ENCODE results near the gene ZNF227. TPM values are rescaled to one million over a fixed set of nuclear protein-coding genes. Genes with fewer than 3 reads are reported as not detected.
"Not testable (repeated sequence)": the region's sequence is repeated elsewhere in the genome, so short reads cannot be mapped to it uniquely, and the experiment has no call there.

Gene ZNF227
- total and polyA plus RNA-seq, 12 donors: 4.7 to 33.2 (median 18.4) TPM

GRCh38 chr19:44202470-44202869, 9.9 kb upstream of the ZNF227 start:
- 56 to 76% (median 68%) methylated on average over 1 of the region's 1 CpG for WGBS, 4 donors
- H3K36me3 ChIP-seq (replicated peaks in 1 of 2): no peaks in the 10 kb centered on the region
- no peak for TF ChIP-seq CTCF (IDR thresholded peaks at IDR 0.05)
- no peak for TF ChIP-seq POLR2A (IDR thresholded peaks at IDR 0.05)

GRCh38 chr19:44202974-44203373, 9.4 kb upstream of the ZNF227 start:
- no peak for TF ChIP-seq POLR2A (IDR thresholded peaks at IDR 0.05)
- Histone ChIP-seq H3K4me1 (replicated peaks in 1 of 2) (peaks cover 0 to 3% of the 10 kb centered on the region in 2 donors), H3K27me3 (no peaks in the 10 kb centered on the region), H3K9me3 (replicated peaks in 1 of 3) (no peaks in the 10 kb centered on the region), H3K27ac (no peak overlapping the region), H3K4me3 (no peak overlapping the region), H3K36me3 (replicated peaks in 1 of 2) (no peaks in the 10 kb centered on the region)
- DNase-seq: no peak
- intact Hi-C loops (cut with DNase I): no loop called here
- 50 to 83% (median 77%) methylated on average over 1 to 2 of the region's 2 CpGs; no CpG with 5 or more reads in 1 of the 4 donors for WGBS, 4 donors

More at GRCh38 chr19:44202470-44202869, 9.9 kb upstream of the ZNF227 start:
- Histone ChIP-seq H3K9me3 (replicated peaks in 1 of 3) (no peaks in the 10 kb centered on the region), H3K27ac (no peak overlapping the region), H3K4me3 (no peak overlapping the region), H3K27me3 (no peaks in the 10 kb centered on the region), H3K4me1 (replicated peaks in 1 of 2) (no peaks in the 10 kb centered on the region)
- intact Hi-C loops (cut with DNase I): no loop called here
- DNase-seq: no peak

GRCh38 chr19:44203877-44204276, 8.5 kb upstream of the ZNF227 start:
- H3K27me3 ChIP-seq; H3K4me1 ChIP-seq (replicated peaks in 1 of 2); H3K36me3 ChIP-seq (replicated peaks in 1 of 2); H3K4me3 ChIP-seq; DNase-seq; H3K9me3 ChIP-seq (replicated peaks in 1 of 3); intact Hi-C loops (cut with DNase I); H3K27ac ChIP-seq: not testable (repeated sequence)
- WGBS, 4 donors: 92 to 95% (median 93%) methylated on average over 25 to 31 of the region's 31 CpGs; no CpG with 5 or more reads in 1 of the 4 donors

- intact Hi-C loops (cut with DNase I): no loop called here
Observed at GRCh38 chr19:44204772-44205171, 7.6 kb upstream of the ZNF227 start.

GRCh38 chr19:44207126-44207803, 5.1 kb upstream of the ZNF227 start:
- no peaks in the 10 kb centered on the region for H3K36me3 ChIP-seq (replicated peaks in 1 of 2)

More at GRCh38 chr19:44204772-44205171, 7.6 kb upstream of the ZNF227 start:
- no peak overlapping the region for H3K4me3 ChIP-seq
- no peak for TF ChIP-seq CTCF (IDR thresholded peaks at IDR 0.05)
- no peak for TF ChIP-seq POLR2A (IDR thresholded peaks at IDR 0.05)
- H3K27me3 ChIP-seq: no peaks in the 10 kb centered on the region
- H3K4me1 ChIP-seq (replicated peaks in 1 of 2): peaks cover 0 to 8% of the 10 kb centered on the region in 2 donors
- WGBS, 4 donors: 56 to 75% (median 68%) methylated on average over 2 of the region's 2 CpGs
- no peak overlapping the region for H3K27ac ChIP-seq
- H3K36me3 ChIP-seq (replicated peaks in 1 of 2): no peaks in the 10 kb centered on the region
- DNase-seq: no peak
- no peaks in the 10 kb centered on the region for H3K9me3 ChIP-seq (replicated peaks in 1 of 3)

More at GRCh38 chr19:44207126-44207803, 5.1 kb upstream of the ZNF227 start:
- DNase-seq: peak; percentile 88 to 96 (median 90)
- intact Hi-C loops (cut with DNase I): no loop called here
- H3K4me3 ChIP-seq: peak overlapping the region; percentile 25 to 96 (median 84)
- WGBS, 4 donors: 4 to 5% (median 4%) methylated on average over 22 to 26 of the region's 26 CpGs
- H3K27ac ChIP-seq: peak overlapping the region; percentile 45 to 92 (median 86)
- H3K27me3 ChIP-seq: no peaks in the 10 kb centered on the region
- no peaks in the 10 kb centered on the region for H3K9me3 ChIP-seq (replicated peaks in 1 of 3)
- H3K4me1 ChIP-seq (replicated peaks in 1 of 2): peaks cover 0 to 8% of the 10 kb centered on the region in 2 donors
- TF ChIP-seq POLR2A (IDR thresholded peaks at IDR 0.05) (peak in 1 of 2 donors; percentile 15), CTCF (IDR thresholded peaks at IDR 0.05) (no peak)

All from adrenal gland (tissue), 12 donors.